ENCODE data around the gene GAD1.

- TF ChIP-seq CTCF (IDR thresholded peaks at IDR 0.05), result no peak
- TF ChIP-seq POLR2A (IDR thresholded peaks at IDR 0.05), result no peak
- TF ChIP-seq EP300 (IDR thresholded peaks at IDR 0.05), result no peak
Measured at GRCh38 chr2:170829036-170829435, 12.3 kb downstream of the GAD1 start.

Data from tibial nerve (tissue), 4 donors.